Mucosa of descending colon (tissue), 3 donors: Measurements from ENCODE around the gene CRHR1. TPM values are rescaled to one million over a fixed set of nuclear protein-coding genes. Genes with fewer than 3 reads are reported as not detected.
A peak's percentile ranks its signal among the peaks of the same experiment; 100 is the strongest.
"Not testable (repeated sequence)": the region's sequence is repeated elsewhere in the genome, so short reads cannot be mapped to it uniquely, and the experiment has no call there.

Experiments
- ATAC-seq: fragments of 200-7000 bp; cut with Tn5 transposase; one replicate; pipeline ENCODE4 v1.9.1; 2020; ENCODE audit warnings: mild to moderate bottlenecking, moderate library complexity
- DNase-seq, 3 donors: peaks; one replicate each; pipeline ENCODE4 v3.0.0-alpha.2; 2020
- H3K36me3 ChIP-seq: fragments of 200-600 bp; one replicate; pipeline ENCODE4 v1.8.0; 2021; ENCODE audit warnings: low read depth, mild to moderate bottlenecking
- H3K4me1 ChIP-seq: fragments of 200-600 bp; one replicate; pipeline ENCODE4 v1.8.0; 2021; ENCODE audit warnings: low read depth, mild to moderate bottlenecking
- H3K4me3 ChIP-seq: fragments of 200-600 bp; one replicate; pipeline ENCODE4 v1.8.0; 2021; ENCODE audit warnings: mild to moderate bottlenecking
- H3K9me3 ChIP-seq: fragments of 200-600 bp; one replicate; pipeline ENCODE4 v1.8.0; 2021; ENCODE audit warnings: mild to moderate bottlenecking
- intact Hi-C, 2 donors: fragments of 100-400 bp; cut with DNase I in 1 of 2; cut with micrococcal nuclease in 1 of 2; formaldehyde crosslinking; loops; one replicate each; pipeline versions ENCODE4 v1.11.0 to v1.11.1; 2022; cut with DNase I, micrococcal nuclease
- total RNA-seq, 3 donors: library from RNA; stranded (reverse); fragmentation: NEBNext Ultra II Directional in 2 of 3; extraction: Animal tissue kit (Norgen Biotek cat#: 25700) in 2 of 3; gene quantifications; one replicate each; pipeline versions ENCODE4 v1.2.1 to v1.2.4, GENCODE V29; 2021 to 2023
- TF ChIP-seq, protein P1 (sequence below): fragments of 200-600 bp; IDR thresholded peaks from one replicate; pipeline ENCODE4 v1.8.0; 2022; ENCODE audit warnings: antibody characterized with exemption, mild to moderate bottlenecking
- donor health status: DM: no; HTN: no; CAD: no; lungs with moderate emphysema.
- donor health status: DM: no; HTN: no; CAD: no.
- donor health status: DM: no; HTN: yes; CAD: no.

Gene CRHR1
- total RNA-seq, 3 donors from 2014 or later, result not detected

DNA sequence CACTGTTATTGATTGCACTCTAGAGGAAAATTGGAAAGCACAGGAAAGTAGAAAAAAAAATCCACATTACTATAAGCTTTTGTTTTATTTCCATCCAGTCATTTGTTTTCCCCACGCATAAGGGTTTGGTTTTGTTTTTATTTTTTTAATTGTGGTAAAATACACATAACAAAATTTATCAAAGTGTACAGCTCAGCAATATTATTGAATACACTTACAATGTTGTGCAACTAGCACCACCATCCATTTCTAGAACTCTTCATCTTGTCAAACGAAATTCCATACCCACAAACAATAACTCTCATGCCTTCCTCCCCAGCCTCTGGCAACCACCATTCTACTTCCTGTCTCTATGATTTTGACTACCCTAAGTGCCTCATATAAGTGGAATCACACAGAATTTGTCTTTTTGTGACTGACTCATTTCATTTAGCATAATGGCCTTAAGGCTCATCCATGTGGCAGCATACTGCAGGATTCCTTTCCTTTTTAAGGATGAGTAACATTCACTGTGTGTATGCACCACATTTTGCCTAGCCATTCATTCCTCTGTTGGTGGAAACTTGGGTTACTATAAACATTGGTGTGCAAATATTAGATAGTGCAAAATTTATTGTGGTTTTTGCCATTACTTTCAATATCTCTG, 71.7 kb downstream of the CRHR1 start:
- Histone ChIP-seq H3K4me1 (no peaks in the 10 kb centered on the region), H3K9me3 (no peaks in the 10 kb centered on the region), H3K4me3 (no peak overlapping the region), H3K36me3 (no peaks in the 10 kb centered on the region)
- TF ChIP-seq, protein P1, sequence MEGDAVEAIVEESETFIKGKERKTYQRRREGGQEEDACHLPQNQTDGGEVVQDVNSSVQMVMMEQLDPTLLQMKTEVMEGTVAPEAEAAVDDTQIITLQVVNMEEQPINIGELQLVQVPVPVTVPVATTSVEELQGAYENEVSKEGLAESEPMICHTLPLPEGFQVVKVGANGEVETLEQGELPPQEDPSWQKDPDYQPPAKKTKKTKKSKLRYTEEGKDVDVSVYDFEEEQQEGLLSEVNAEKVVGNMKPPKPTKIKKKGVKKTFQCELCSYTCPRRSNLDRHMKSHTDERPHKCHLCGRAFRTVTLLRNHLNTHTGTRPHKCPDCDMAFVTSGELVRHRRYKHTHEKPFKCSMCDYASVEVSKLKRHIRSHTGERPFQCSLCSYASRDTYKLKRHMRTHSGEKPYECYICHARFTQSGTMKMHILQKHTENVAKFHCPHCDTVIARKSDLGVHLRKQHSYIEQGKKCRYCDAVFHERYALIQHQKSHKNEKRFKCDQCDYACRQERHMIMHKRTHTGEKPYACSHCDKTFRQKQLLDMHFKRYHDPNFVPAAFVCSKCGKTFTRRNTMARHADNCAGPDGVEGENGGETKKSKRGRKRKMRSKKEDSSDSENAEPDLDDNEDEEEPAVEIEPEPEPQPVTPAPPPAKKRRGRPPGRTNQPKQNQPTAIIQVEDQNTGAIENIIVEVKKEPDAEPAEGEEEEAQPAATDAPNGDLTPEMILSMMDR, result no peak
- no peak for ATAC-seq
- intact Hi-C loops, result no loop called here
- no peak for DNase-seq

DNA sequence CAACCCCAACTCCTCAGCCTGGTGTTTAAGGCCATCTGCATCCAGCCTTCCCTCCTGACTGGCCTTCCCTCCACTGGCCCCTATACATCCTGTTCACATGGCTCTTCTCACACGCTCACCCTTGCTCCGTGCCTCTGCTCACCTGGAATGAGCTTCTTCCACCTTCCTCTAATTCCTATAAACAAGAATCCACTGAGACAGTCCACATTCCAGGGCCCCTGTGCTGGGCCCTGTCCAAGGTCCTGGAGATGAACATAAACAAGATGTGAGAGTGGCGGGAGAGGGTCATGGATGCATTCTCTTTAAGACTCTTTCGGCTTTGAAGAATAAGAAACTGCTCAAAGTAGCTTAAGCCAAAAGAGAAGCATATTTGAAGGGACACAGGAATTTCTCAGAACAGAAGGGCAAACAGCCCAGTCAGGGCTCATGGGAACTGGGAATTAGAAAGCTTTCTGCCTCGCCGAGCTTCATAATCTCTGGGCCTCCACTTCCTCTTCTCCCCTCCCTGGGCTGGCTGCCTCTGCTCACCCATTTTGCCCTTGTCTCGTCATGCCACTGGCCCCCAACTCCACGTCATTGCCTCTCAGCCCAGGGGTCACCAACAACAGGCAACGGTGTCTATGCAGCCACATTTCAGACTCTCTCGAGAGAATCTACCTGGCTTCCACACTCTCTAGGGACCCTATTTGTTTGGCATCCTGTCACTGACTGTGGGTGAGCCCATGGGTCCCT, 74.0 kb downstream of the CRHR1 start:
- no peaks in the 10 kb centered on the region for H3K4me1 ChIP-seq
- no peaks in the 10 kb centered on the region for H3K9me3 ChIP-seq
- H3K4me3 ChIP-seq, result no peak overlapping the region
- H3K36me3 ChIP-seq, result no peaks in the 10 kb centered on the region
- TF ChIP-seq, protein P1, result no peak
- intact Hi-C loops, result no loop called here
- DNase-seq, result peak in 1 of 3 donors; percentile 34
- ATAC-seq, result no peak

DNA sequence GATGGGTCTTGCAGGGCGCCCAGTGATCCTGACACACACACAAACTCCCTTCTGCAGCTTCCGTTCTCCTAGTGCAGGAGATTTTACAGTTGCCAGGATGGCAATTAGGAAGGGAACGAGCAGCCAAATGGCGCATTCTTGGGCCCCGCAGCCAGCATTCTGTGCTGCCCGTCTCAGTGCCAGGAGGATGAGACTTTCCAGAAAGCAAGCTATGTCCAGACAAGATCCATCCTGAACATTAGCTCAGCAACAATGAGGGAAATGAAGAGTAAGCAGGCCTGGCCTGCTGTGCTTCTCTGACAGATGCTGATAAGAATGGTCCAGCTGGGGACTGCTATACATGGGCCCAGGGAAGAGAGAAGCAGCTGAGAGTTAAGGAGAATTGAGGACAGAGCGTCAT, 77.0 kb downstream of the CRHR1 start:
- no peak for ATAC-seq
- intact Hi-C loops, result no loop called here
- H3K4me1 ChIP-seq, result no peaks in the 10 kb centered on the region
- DNase-seq, result no peak
- no peaks in the 10 kb centered on the region for H3K36me3 ChIP-seq
- TF ChIP-seq, protein P1, result no peak
- no peak overlapping the region for H3K4me3 ChIP-seq
- no peaks in the 10 kb centered on the region for H3K9me3 ChIP-seq

DNA sequence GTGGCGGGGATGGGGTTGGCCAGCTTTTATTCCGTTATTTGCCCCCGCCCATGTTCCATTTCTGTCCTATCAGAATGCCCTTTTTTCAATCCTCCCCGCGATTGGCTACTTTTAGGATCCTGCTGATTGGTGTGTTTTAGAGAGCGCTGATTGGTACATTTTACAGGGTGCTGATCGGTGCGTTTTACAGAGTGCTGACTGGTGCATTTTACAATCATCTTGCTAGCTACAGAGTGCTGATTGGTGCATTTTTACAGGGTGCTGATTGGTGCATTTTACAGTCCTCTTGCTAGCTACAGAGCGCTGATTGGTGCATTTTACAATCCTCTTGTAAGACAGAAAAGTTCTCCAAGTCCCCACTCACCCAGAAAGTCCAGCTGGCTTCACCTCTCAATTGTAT, 78.0 kb downstream of the CRHR1 start:
- intact Hi-C loops, H3K4me1 ChIP-seq, H3K9me3 ChIP-seq, DNase-seq, ATAC-seq, H3K4me3 ChIP-seq, H3K36me3 ChIP-seq: not testable (repeated sequence)

DNA sequence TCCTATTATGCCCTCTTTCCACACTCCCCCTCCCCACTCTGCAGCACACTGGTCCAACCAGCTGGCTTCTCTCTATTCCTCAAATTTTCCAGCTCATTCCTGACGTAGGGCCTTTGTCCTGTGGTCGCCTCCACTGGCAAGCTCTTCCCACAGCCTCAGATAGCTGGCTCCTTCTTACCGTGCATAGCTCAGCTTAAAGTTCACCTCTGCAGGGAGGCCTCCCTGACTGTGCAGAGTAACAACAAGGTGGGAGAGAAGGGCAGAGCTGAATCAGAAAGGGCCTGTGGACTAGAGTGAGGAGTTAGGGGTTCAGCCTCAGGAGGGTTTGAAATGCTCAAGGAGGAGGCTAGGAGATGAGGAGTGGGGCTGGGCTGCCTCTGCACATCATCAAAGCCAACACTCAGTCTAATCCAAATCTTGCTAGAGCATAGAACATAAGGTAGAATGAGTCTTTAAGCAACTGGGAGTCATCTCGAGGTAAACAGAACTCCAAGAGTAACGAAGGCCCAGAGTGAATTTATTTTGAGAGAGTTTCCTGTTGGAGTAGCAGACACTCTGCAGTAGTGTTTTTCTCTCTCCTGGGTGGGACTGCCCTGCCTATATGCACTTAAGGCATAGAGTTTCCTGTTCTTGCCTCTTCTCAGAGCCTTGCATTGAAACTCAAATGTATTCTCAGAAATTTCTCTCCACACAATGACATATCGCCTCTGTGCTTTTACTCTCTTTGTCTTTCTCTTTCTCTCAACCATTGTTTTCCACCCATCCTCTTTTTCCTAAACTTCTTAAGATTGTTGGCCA, 79.9 kb downstream of the CRHR1 start:
- DNase-seq, result no peak
- intact Hi-C loops, result no loop called here

More for the DNA sequence above, 79.9 kb downstream of the CRHR1 start:
- no peaks in the 10 kb centered on the region for H3K4me1 ChIP-seq
- no peak for ATAC-seq
- H3K36me3 ChIP-seq, result no peaks in the 10 kb centered on the region
- no peaks in the 10 kb centered on the region for H3K9me3 ChIP-seq
- H3K4me3 ChIP-seq, result no peak overlapping the region
- TF ChIP-seq, protein P1, result no peak
